Colonic mucosa (tissue), 4 donors: ENCODE data around the gene SIDT1. TPM values are rescaled to one million over a fixed set of nuclear protein-coding genes. Genes with fewer than 3 reads are reported as not detected.
A peak's percentile ranks its signal among the peaks of the same experiment; 100 is the strongest.

Experiments used
- DNase-seq: peaks from one replicate; pipeline ENCODE4 v3.0.0-alpha.2; 2020
- H3K27ac ChIP-seq: fragments of 200-600 bp; one replicate; pipeline ENCODE4 v1.8.0; 2021
- H3K27me3 ChIP-seq: fragments of 200-600 bp; one replicate; pipeline ENCODE4 v1.8.0; 2021
- H3K36me3 ChIP-seq: fragments of 200-600 bp; one replicate; pipeline ENCODE4 v1.8.0; 2021
- H3K4me1 ChIP-seq: fragments of 200-600 bp; one replicate; pipeline ENCODE4 v1.8.0; 2021; ENCODE audit warnings: mild to moderate bottlenecking
- H3K4me3 ChIP-seq: fragments of 200-600 bp; one replicate; pipeline ENCODE4 v1.8.0; 2021
- H3K9ac ChIP-seq, 2 donors: one replicate each; pipeline ENCODE4 v1.7.0; 2013; ENCODE audit warnings: control low read depth in 2 of 2, low read depth in 2 of 2, low read length in 2 of 2
- H3K9me3 ChIP-seq: fragments of 200-600 bp; one replicate; pipeline ENCODE4 v1.8.0; 2021
- CTCF ChIP-seq: fragments of 200-600 bp; IDR thresholded peaks from one replicate; pipeline ENCODE4 v1.8.0; 2022; ENCODE audit warnings: antibody characterized with exemption, mild to moderate bottlenecking
- intact Hi-C: fragments of 100-400 bp; cut with DNase I; formaldehyde crosslinking; loops from one replicate; pipeline ENCODE4 v1.14.1; 2022
- total RNA-seq, 2 donors: library from RNA; stranded (reverse); fragmentation: NEBNext Ultra II Directional in 1 of 2; extraction: Animal tissue kit (Norgen Biotek cat#: 25700) in 1 of 2; gene quantifications; one replicate each; pipeline ENCODE4 v1.2.1, GENCODE V29; 2021
- donor health status: healthy.
- donor health status: DM: no; HTN: no; CAD: no.
- donor health status: DM: no; HTN: no; CAD: no.

Gene SIDT1
- total RNA-seq, 2 donors from 2014 or later = 35.9 to 42.1 TPM

GRCh38 chr3:113625834-113626233 lies 93.5 kb downstream of the SIDT1 start:
- Histone ChIP-seq H3K36me3 (no peaks in the 10 kb centered on the region), H3K27me3 (no peaks in the 10 kb centered on the region), H3K9me3 (no peaks in the 10 kb centered on the region), H3K4me3 (no peak overlapping the region), H3K27ac (no peak overlapping the region), H3K9ac (no peak overlapping the region), H3K4me1 (no peaks in the 10 kb centered on the region)
- TF ChIP-seq CTCF = no peak
- no peak for DNase-seq
- intact Hi-C loops = loop anchor here (2.0 kb wide), 1 partner anchor 131 kb away; no protein-coding TSS in a partner anchor

GRCh38 chr3:113626503-113627371 lies 94.4 kb downstream of the SIDT1 start:
- no peaks in the 10 kb centered on the region for H3K36me3 ChIP-seq
- H3K9ac ChIP-seq = peak overlapping the region in 1 of 2 donors; percentile 26
- H3K4me1 ChIP-seq = no peaks in the 10 kb centered on the region
- intact Hi-C loops = no loop called here
- no peak overlapping the region for H3K4me3 ChIP-seq
- peak; percentile 68 for TF ChIP-seq CTCF
- no peaks in the 10 kb centered on the region for H3K9me3 ChIP-seq
- H3K27ac ChIP-seq = no peak overlapping the region
- DNase-seq = peak; percentile 59
- no peaks in the 10 kb centered on the region for H3K27me3 ChIP-seq

GRCh38 chr3:113628316-113628715 lies 96.0 kb downstream of the SIDT1 start:
- DNase-seq = no peak
- no peak for TF ChIP-seq CTCF
- Histone ChIP-seq H3K27me3 (no peaks in the 10 kb centered on the region), H3K4me1 (no peaks in the 10 kb centered on the region), H3K9ac (no peak overlapping the region), H3K9me3 (no peaks in the 10 kb centered on the region), H3K27ac (no peak overlapping the region), H3K36me3 (no peaks in the 10 kb centered on the region), H3K4me3 (no peak overlapping the region)
- intact Hi-C loops = no loop called here

GRCh38 chr3:113628788-113629187 lies 96.4 kb downstream of the SIDT1 start:
- no peak for TF ChIP-seq CTCF
- no peaks in the 10 kb centered on the region for H3K27me3 ChIP-seq
- H3K4me1 ChIP-seq = no peaks in the 10 kb centered on the region
- H3K4me3 ChIP-seq = no peak overlapping the region
- H3K27ac ChIP-seq = no peak overlapping the region
- H3K9me3 ChIP-seq = no peaks in the 10 kb centered on the region
- DNase-seq = no peak
- no peak overlapping the region for H3K9ac ChIP-seq
- no peaks in the 10 kb centered on the region for H3K36me3 ChIP-seq
- intact Hi-C loops = no loop called here

- TF ChIP-seq CTCF = no peak
- intact Hi-C loops = no loop called here
- Histone ChIP-seq H3K27ac (peak overlapping the region; percentile 15), H3K4me3 (no peak overlapping the region), H3K27me3 (no peaks in the 10 kb centered on the region), H3K4me1 (no peaks in the 10 kb centered on the region), H3K9ac (peak overlapping the region in 1 of 2 donors; percentile 19), H3K9me3 (no peaks in the 10 kb centered on the region), H3K36me3 (no peaks in the 10 kb centered on the region)
- peak; percentile 51 for DNase-seq
Measured at GRCh38 chr3:113629584-113630421, 97.4 kb downstream of the SIDT1 start.
